HFF-Myc (cell line): ENCODE results near the gene CCR6.

ENCODE experiments used
- DNase-seq: peaks from one replicate; pipeline ENCODE4 v3.0.0-alpha.2; 2011; ENCODE audit warnings: low read depth; ENCODE audit errors: extremely low read depth
- H3K4me3 ChIP-seq: replicated peaks from 2 replicates; pipeline ENCODE4 v1.5.1; 2011; ENCODE audit warnings: low read depth, mild to moderate bottlenecking, control low read depth, low read length
- TF ChIP-seq, protein P1 (sequence below): IDR thresholded peaks from 2 replicates; pipeline ENCODE4 v1.5.1; 2012; ENCODE audit warnings: mild to moderate bottlenecking, low read depth, low read length, control low read depth; ENCODE audit errors: missing control alignments

Gene CCR6

DNA sequence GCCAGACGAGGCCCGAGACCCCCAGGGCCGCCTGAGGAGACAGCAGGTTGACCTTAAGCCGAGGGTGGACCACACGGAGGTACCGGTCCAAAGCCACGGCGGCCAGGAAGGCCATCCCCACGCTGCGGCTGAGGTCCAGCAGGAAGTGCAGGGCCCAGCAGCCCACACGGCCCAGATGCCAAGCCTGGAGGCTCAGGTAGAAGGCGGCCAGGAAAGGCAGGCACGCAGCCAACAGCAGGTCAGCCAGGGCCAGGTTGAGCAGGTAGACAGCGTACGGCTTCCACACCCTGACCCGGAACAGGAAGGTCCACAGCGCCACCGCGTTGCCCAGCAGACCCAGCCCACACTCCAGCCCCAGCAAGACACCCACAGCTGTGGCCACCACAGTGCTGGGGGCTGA, 34.5 kb downstream of the CCR6 start:
- no peak overlapping the region for H3K4me3 ChIP-seq
- no peak for DNase-seq
- TF ChIP-seq, protein P1, sequence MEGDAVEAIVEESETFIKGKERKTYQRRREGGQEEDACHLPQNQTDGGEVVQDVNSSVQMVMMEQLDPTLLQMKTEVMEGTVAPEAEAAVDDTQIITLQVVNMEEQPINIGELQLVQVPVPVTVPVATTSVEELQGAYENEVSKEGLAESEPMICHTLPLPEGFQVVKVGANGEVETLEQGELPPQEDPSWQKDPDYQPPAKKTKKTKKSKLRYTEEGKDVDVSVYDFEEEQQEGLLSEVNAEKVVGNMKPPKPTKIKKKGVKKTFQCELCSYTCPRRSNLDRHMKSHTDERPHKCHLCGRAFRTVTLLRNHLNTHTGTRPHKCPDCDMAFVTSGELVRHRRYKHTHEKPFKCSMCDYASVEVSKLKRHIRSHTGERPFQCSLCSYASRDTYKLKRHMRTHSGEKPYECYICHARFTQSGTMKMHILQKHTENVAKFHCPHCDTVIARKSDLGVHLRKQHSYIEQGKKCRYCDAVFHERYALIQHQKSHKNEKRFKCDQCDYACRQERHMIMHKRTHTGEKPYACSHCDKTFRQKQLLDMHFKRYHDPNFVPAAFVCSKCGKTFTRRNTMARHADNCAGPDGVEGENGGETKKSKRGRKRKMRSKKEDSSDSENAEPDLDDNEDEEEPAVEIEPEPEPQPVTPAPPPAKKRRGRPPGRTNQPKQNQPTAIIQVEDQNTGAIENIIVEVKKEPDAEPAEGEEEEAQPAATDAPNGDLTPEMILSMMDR, result no peak

DNA sequence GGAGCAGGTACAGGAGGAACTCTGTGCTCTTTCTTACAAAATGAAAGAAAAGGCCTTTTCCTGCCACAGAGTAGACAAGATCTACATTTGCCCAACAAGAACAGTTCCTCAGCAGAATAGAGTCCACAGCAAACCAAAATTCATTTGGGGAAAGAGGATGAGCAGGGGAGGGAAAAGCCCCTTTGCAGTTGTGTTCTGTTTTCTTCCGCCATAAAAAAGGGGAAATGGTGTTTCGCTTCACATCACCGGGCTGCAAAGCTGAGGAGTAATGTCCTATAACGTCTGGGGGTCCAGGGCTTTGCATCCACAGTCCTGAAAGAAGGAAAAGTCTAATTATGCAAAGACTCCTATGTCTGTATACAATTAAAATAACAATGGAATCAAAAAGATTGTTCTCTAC, 35.0 kb downstream of the CCR6 start, which contains the start of gene GPR31:
Gene GPR31 (minus strand): TSS at position 118 of the 400 bp plus-strand sequence. CDS start 149 bp downstream, outside the sequence.
- DNase-seq, result no peak
- TF ChIP-seq, protein P1, result no peak
- H3K4me3 ChIP-seq, result no peak within 1 kb of the TSS

DNA sequence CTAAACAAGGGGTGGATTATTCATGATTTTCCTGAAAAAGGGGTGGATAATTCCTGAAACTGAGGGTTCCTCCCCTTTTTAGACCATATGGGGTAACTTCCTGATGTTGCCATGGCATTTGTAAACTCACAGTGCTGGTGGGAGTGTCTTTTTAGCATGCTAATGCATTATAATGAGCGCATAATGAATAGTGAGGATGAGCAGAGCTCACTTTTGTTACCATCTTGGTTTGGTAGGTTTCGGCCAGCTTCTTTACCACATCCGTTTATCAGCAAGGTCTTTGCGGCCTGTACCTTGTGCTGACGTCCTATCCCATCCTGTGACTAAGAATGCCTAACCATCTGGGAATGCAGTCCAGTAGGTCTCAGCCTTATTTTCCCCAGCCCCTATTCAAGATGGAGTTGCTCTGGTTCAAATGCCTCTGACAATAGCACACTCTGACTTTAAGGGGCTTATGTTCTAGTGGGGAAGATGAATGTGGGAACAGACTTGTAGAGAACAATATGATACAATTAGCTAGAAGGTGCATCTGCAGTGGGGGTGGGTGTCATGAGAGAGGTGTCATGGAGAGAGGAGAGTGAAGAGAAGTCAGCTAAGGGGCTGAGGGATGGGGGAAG, 39.1 kb downstream of the CCR6 start:
- TF ChIP-seq, protein P1, result no peak
- no peak for DNase-seq
- no peak overlapping the region for H3K4me3 ChIP-seq

DNA sequence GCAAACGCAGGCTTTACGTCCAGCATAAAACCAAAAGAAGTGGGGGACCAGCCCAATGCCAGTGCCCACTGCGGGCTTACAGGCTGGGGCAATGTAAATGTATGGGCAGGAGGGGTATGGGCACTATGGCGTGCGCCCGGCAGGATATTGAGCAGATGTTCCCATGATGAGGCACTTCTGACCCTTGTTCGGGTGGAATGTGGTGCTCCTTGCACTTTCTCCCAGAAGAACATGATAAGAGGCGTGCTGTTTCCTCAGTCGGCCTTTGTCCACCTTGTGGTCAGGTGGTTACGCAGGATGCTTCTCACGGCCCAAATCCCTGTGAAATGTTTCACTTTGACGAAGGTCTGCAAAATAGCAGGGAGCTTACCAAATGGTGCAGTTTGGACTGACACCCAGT, 39.7 kb downstream of the CCR6 start:
- TF ChIP-seq, protein P1, result no peak
- no peak overlapping the region for H3K4me3 ChIP-seq
- DNase-seq, result no peak

DNA sequence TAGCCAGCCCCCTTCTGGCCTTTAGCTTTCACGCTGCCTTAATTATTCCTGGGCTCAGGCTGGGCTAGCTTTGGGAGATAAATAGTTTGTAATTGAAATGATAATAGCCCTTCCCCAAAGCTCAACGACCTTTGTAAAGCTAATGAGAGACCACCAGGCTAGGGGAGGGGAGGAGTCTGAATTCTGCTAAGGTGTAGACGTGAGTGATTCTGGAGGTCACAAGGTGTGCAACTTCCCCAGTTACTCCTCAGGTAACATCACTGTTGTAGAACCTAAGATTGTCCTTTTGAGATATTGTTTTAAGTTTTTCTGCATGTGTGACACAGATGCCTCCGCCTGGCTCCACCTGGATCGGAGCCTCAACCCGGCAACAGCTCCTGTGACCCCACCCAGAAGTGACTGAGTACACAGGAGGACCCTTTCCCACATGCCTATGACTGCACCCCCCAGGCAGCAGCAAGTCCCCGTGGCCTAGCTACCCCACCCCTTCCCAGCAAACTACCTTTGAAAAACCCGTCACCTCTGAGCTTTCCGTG, 40.6 kb downstream of the CCR6 start:
- DNase-seq, result no peak
- TF ChIP-seq, protein P1, result no peak
- no peak overlapping the region for H3K4me3 ChIP-seq

DNA sequence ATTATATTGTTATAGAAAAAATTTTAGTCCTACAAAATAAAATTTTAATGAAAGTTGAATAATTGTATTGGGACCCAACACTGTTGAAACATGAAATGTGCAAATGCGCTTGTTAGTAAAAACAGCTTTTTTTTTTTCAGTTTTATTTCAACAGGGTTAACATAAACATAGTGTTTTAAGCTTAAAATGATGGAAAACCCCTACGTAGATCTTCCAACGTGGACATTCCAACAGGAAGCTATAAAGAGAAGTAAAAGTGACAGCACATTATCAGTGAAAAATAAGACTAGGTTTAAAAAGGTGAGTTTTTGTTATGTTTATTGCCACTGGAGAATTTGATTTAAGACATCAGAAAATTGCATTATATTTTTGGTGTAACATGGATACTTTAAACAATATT, 41.4 kb downstream of the CCR6 start:
- TF ChIP-seq, protein P1, result no peak
- no peak overlapping the region for H3K4me3 ChIP-seq
- DNase-seq, result no peak
